CD4-positive, alpha-beta memory T cell (primary cell): ENCODE data around the gene IL1R2. TPM values are rescaled to one million over a fixed set of nuclear protein-coding genes. Genes with fewer than 3 reads are reported as not detected.

Experiments used
- CTCF ChIA-PET: fragments of 350-600 bp; sonication (Branson Sonifier 250); formaldehyde crosslinking; loops from one replicate; lab custom pipeline; 2021; ENCODE audit warnings: inconsistent platforms; ENCODE audit not compliant: partially characterized antibody; lab: Charles Lee
- POLR2A ChIA-PET: fragments of 350-600 bp; sonication (Branson Sonifier 250); formaldehyde crosslinking; loops from one replicate; lab custom pipeline; 2021; ENCODE audit not compliant: partially characterized antibody; lab: Charles Lee
- DNase-seq, 5 donors: peaks; one replicate each; pipeline versions ENCODE4 v3.0.0 to v3.0.0-alpha.2; 2020 to 2022; ENCODE audit warnings: mixed read lengths in 1 of 5
- H3K27ac ChIP-seq: one replicate; pipeline ENCODE4 v1.7.0; 2013; ENCODE audit warnings: low read depth, low read length
- H3K27me3 ChIP-seq: 2 replicates; pipeline ENCODE4 v1.7.0; 2013; ENCODE audit warnings: mild to moderate bottlenecking, low read length, moderate library complexity; ENCODE audit not compliant: insufficient read depth
- H3K36me3 ChIP-seq: 2 replicates; pipeline ENCODE4 v1.7.0; 2013; ENCODE audit warnings: mild to moderate bottlenecking, low read length, moderate library complexity; ENCODE audit not compliant: insufficient read depth
- H3K4me1 ChIP-seq: 2 replicates; pipeline ENCODE4 v1.7.0; 2013; ENCODE audit warnings: mild to moderate bottlenecking, low read length, moderate library complexity; ENCODE audit not compliant: insufficient read depth
- H3K4me3 ChIP-seq, 2 donors: one replicate each; pipeline ENCODE4 v1.7.0; 2013; ENCODE audit warnings: low read length in 2 of 2, mild to moderate bottlenecking in 1 of 2
- H3K9me3 ChIP-seq, 2 donors: one replicate each; pipeline ENCODE4 v1.7.0; 2013; ENCODE audit warnings: low read length in 2 of 2, control low read depth in 1 of 2; ENCODE audit not compliant: control insufficient read depth in 1 of 2
- H3K27ac Mint-ChIP-seq, 7 donors: one replicate each; pipeline ENCODE4 v1.8.0; 2020 to 2021; ENCODE audit warnings: mixed read lengths in 7 of 7, mild to moderate bottlenecking in 6 of 7, inconsistent platforms in 3 of 7, moderate library complexity in 3 of 7
- H3K27me3 Mint-ChIP-seq, 2 donors: one replicate each; pipeline ENCODE4 v1.8.0; 2020 to 2021; ENCODE audit warnings: mixed read lengths in 2 of 2
- H3K36me3 Mint-ChIP-seq, 2 donors: one replicate each; pipeline ENCODE4 v1.8.0; 2020 to 2021; ENCODE audit warnings: mixed read lengths in 2 of 2, inconsistent platforms in 1 of 2, mild to moderate bottlenecking in 1 of 2
- H3K4me1 Mint-ChIP-seq, 4 donors: one replicate each; pipeline ENCODE4 v1.8.0; 2020 to 2021; ENCODE audit warnings: mixed read lengths in 4 of 4, mild to moderate bottlenecking in 1 of 4
- H3K4me3 Mint-ChIP-seq, 8 donors: one replicate each; pipeline ENCODE4 v1.8.0; 2020 to 2021; ENCODE audit warnings: mixed read lengths in 8 of 8, mild to moderate bottlenecking in 7 of 8, moderate library complexity in 6 of 8, inconsistent platforms in 3 of 8
- H3K9me3 Mint-ChIP-seq, 8 donors: one replicate each; pipeline ENCODE4 v1.8.0; 2020 to 2021; ENCODE audit warnings: mixed read lengths in 8 of 8, mild to moderate bottlenecking in 5 of 8, inconsistent platforms in 3 of 8, moderate library complexity in 1 of 8
- intact Hi-C: fragments of 100-400 bp; cut with micrococcal nuclease; formaldehyde crosslinking; loops from one replicate; pipeline ENCODE4 v1.15.1; 2023
- polyA plus RNA-seq, 2 donors: library from polyadenylated mRNA; unstranded; fragments of 300-500 nt; fragmentation: Illumina TruSeq; gene quantifications; one replicate each; pipeline ENCODE4 v1.2.3, GENCODE V29; 2021
- total RNA-seq, 2 experiments: library from RNA; stranded (reverse); gene quantifications; one replicate each; pipeline ENCODE4 v1.2.3, GENCODE V29; 2021

The IL1R2 gene
- total and polyA plus RNA-seq, 4 experiments from 2014 or later: 0.61 to 2.1 TPM; not detected in 2

DNA sequence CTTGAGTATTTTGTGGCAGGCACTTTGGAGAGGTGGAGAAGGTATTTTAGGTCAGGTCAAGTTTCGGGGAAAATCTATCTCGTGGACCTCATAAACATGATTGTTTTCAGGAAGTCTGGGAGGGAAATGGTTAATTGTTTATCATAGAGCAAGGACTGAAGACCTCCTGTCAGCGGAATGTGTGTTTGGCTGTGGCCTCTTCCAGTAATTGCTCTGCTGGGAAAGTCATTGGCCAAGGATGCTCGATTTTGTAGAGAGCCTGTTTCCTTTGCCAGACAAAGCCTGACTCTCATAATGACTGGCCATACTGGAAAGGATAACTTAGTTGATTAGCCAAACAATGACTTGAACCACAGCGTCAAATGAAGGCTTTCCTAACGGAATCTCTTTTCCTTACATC, 30.0 kb downstream of the IL1R2 start:
- no peak overlapping the region for H3K4me3 ChIP-seq
- no peaks in the 10 kb centered on the region for H3K27me3 ChIP-seq
- Mint-ChIP-seq H3K36me3 (no peaks in the 10 kb centered on the region), H3K9me3 (no peaks in the 10 kb centered on the region), H3K27ac (peak overlapping the region in 1 of 7 donors; percentile 66), H3K4me1 (peaks cover 0 to 6% (median 3%) of the 10 kb centered on the region in 4 donors), H3K4me3 (no peak overlapping the region), H3K27me3 (no peaks in the 10 kb centered on the region)
- ChIA-PET POLR2A (no interaction called here), CTCF (interaction anchor here (0.7 to 9.0 kb wide), 6 partner anchors 145 to 433 kb away, joined by 5 to 318 read pairs (median 20); no protein-coding TSS in a partner anchor)
- intact Hi-C loops: loop anchor here (5.0 kb wide), 1 partner anchor 166 kb away; the partner anchor contains the start of gene IL1RL2
- H3K36me3 ChIP-seq: no peaks in the 10 kb centered on the region
- no peak for DNase-seq
- no peaks in the 10 kb centered on the region for H3K9me3 ChIP-seq
- no peak overlapping the region for H3K27ac ChIP-seq
- H3K4me1 ChIP-seq: no peaks in the 10 kb centered on the region

DNA sequence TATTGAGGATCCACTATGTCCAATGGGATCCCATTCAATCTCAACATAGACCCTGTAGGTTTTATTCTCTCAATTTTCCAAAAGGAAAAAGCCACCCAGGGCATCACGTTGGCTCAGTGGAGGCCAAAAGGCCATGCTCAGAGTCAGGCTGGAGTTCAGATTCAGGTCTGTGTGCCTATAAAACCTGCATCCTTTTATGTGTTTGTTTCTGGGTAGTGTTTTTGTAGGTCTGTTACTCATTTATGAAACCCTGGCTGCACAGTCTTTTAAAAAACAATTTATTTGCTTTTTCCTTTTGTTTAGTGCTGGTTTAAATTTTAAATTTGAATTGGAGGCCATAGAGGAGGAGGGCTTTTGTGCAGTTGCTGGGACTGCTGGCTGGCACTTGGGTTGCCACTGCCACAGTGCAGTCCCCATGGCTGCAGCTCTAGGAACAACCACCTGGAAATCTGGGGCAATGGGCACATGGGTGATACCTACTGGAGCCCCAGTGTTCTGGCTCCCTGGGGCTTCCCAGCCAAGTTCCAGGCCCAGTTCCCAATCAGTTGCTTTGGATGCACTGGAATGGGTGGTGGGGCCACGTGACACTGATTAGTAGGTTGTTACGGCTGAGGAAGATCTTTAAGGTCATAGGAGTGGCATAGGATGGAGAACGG, 31.3 kb downstream of the IL1R2 start:
- H3K9me3 ChIP-seq: no peaks in the 10 kb centered on the region
- H3K4me1 ChIP-seq: no peaks in the 10 kb centered on the region
- DNase-seq: no peak
- no peak overlapping the region for H3K4me3 Mint-ChIP-seq
- no peaks in the 10 kb centered on the region for H3K36me3 Mint-ChIP-seq
- no peaks in the 10 kb centered on the region for H3K36me3 ChIP-seq
- no peaks in the 10 kb centered on the region for H3K9me3 Mint-ChIP-seq
- H3K4me3 ChIP-seq: no peak overlapping the region
- peak overlapping the region in 1 of 7 donors; percentile 56 for H3K27ac Mint-ChIP-seq
- ChIA-PET CTCF (interaction anchor here (0.5 to 9.0 kb wide), 3 partner anchors 14 to 420 kb away, joined by 3 to 318 read pairs (median 3); no protein-coding TSS in a partner anchor), POLR2A (no interaction called here)
- H3K27ac ChIP-seq: no peak overlapping the region
- H3K27me3 ChIP-seq: no peaks in the 10 kb centered on the region
- intact Hi-C loops: loop anchor here (5.0 kb wide), 1 partner anchor 164 kb away; the partner anchor contains the start of gene IL1RL2
- H3K27me3 Mint-ChIP-seq: no peaks in the 10 kb centered on the region
- H3K4me1 Mint-ChIP-seq: peaks cover 2 to 6% (median 4%) of the 10 kb centered on the region in 4 donors

DNA sequence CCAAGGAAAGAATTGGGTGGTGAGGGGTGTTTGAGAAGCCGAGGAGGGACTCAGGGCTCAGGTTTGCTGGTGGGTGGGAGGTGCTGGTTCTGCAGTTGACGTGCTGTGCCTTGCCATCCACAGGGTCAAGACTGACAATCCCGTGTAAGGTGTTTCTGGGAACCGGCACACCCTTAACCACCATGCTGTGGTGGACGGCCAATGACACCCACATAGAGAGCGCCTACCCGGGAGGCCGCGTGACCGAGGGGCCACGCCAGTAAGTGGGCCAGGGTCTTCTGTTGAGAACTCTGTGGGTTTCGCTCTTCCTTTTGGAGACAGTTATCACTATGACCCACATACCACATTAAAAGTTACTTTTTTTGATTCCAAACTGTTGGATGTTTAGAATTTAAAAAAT, 32.6 kb downstream of the IL1R2 start:
- H3K4me3 Mint-ChIP-seq: no peak overlapping the region
- peaks cover 2 to 6% (median 5%) of the 10 kb centered on the region in 4 donors for H3K4me1 Mint-ChIP-seq
- no peaks in the 10 kb centered on the region for H3K9me3 Mint-ChIP-seq
- Histone ChIP-seq H3K9me3 (no peaks in the 10 kb centered on the region), H3K4me1 (no peaks in the 10 kb centered on the region), H3K27me3 (no peaks in the 10 kb centered on the region), H3K27ac (no peak overlapping the region), H3K36me3 (no peaks in the 10 kb centered on the region), H3K4me3 (no peak overlapping the region)
- no peaks in the 10 kb centered on the region for H3K27me3 Mint-ChIP-seq
- no peak for DNase-seq
- intact Hi-C loops: loop anchor here (5.0 kb wide), 1 partner anchor 163 kb away; the partner anchor contains the start of gene IL1RL2
- CTCF ChIA-PET: interaction anchor here (9.0 kb wide), 1 partner anchor 214 kb away, joined by 318 read pairs; no protein-coding TSS in a partner anchor
- H3K27ac Mint-ChIP-seq: no peak overlapping the region
- POLR2A ChIA-PET: no interaction called here
- no peaks in the 10 kb centered on the region for H3K36me3 Mint-ChIP-seq

DNA sequence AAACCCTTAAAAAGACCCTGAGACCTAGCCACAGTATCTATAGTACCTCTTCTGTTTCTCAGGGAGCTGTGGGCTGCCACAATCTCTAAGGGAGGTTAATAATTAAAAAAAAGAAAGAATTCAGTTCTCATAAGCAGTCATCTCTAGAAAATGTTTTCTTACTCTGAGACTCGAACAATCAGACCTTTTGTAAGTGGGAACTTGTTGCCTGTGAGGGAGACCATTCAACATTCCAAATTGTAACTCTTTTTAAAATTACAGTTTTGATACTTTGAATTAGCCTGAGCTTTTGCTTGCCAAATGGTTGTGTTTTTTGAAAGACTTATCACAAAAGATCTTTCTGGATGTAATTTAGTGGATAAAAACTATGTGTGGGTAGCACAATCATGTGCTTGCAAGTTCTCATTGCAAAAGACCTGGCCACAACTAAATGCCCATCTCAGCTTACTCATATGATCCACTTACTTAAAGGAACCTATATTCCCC, 33.3 kb downstream of the IL1R2 start:
- Histone ChIP-seq H3K27ac (no peak overlapping the region), H3K36me3 (no peaks in the 10 kb centered on the region), H3K4me3 (no peak overlapping the region), H3K9me3 (no peaks in the 10 kb centered on the region), H3K4me1 (no peaks in the 10 kb centered on the region), H3K27me3 (no peaks in the 10 kb centered on the region)
- H3K27me3 Mint-ChIP-seq: no peaks in the 10 kb centered on the region
- POLR2A ChIA-PET: no interaction called here
- H3K27ac Mint-ChIP-seq: no peak overlapping the region
- CTCF ChIA-PET: interaction anchor here (9.0 kb wide), 1 partner anchor 214 kb away, joined by 318 read pairs; no protein-coding TSS in a partner anchor
- H3K36me3 Mint-ChIP-seq: no peaks in the 10 kb centered on the region
- H3K4me3 Mint-ChIP-seq: no peak overlapping the region
- DNase-seq: no peak
- no peaks in the 10 kb centered on the region for H3K9me3 Mint-ChIP-seq
- peaks cover 3 to 6% (median 5%) of the 10 kb centered on the region in 4 donors for H3K4me1 Mint-ChIP-seq
- intact Hi-C loops: no loop called here

DNA sequence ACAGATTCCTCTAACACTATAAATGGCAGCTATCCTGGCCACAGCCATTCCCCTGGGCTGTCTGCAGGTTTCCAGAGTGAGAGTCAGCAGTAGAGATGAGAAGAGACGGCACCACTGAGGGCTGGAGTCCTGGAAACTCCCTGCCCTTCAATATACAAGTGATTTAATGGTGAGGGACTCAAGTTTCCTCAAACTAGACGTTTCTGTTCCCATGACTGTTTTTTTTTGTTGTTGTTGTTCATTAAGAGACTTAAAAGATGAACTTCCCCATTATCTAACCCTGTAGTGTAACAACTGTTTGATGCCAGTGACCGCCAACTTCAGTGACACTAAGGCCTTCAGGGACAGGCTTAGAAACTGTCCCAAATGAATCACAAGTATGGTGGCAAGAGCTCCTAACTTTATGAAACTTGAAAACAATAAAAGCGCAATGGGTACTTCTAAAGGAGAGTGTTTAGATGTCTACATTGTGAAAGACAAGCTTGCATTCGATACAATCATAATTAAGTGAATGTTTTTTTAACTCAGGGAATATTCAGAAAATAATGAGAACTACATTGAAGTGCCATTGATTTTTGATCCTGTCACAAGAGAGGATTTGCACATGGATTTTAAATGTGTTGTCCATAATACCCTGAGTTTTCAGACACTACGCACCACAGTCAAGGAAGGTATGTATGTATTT, 34.0 kb downstream of the IL1R2 start:
- H3K36me3 Mint-ChIP-seq: no peaks in the 10 kb centered on the region
- Histone ChIP-seq H3K4me3 (no peak overlapping the region), H3K36me3 (no peaks in the 10 kb centered on the region), H3K4me1 (no peaks in the 10 kb centered on the region), H3K27ac (no peak overlapping the region), H3K9me3 (no peaks in the 10 kb centered on the region), H3K27me3 (no peaks in the 10 kb centered on the region)
- H3K27me3 Mint-ChIP-seq: no peaks in the 10 kb centered on the region
- ChIA-PET CTCF (interaction anchor here (1.0 to 9.0 kb wide), 5 partner anchors 12 to 423 kb away, joined by 3 to 318 read pairs (median 3); no protein-coding TSS in a partner anchor), POLR2A (interaction anchor here (0.7 kb wide), 1 partner anchor 12 kb away, joined by 3 read pairs; no protein-coding TSS in a partner anchor)
- intact Hi-C loops: no loop called here
- no peak overlapping the region for H3K4me3 Mint-ChIP-seq
- no peaks in the 10 kb centered on the region for H3K9me3 Mint-ChIP-seq
- H3K27ac Mint-ChIP-seq: peak overlapping the region in 2 of 7 donors; percentile 0 to 11
- DNase-seq: no peak
- H3K4me1 Mint-ChIP-seq: peaks cover 1 to 5% (median 2%) of the 10 kb centered on the region in 4 donors

DNA sequence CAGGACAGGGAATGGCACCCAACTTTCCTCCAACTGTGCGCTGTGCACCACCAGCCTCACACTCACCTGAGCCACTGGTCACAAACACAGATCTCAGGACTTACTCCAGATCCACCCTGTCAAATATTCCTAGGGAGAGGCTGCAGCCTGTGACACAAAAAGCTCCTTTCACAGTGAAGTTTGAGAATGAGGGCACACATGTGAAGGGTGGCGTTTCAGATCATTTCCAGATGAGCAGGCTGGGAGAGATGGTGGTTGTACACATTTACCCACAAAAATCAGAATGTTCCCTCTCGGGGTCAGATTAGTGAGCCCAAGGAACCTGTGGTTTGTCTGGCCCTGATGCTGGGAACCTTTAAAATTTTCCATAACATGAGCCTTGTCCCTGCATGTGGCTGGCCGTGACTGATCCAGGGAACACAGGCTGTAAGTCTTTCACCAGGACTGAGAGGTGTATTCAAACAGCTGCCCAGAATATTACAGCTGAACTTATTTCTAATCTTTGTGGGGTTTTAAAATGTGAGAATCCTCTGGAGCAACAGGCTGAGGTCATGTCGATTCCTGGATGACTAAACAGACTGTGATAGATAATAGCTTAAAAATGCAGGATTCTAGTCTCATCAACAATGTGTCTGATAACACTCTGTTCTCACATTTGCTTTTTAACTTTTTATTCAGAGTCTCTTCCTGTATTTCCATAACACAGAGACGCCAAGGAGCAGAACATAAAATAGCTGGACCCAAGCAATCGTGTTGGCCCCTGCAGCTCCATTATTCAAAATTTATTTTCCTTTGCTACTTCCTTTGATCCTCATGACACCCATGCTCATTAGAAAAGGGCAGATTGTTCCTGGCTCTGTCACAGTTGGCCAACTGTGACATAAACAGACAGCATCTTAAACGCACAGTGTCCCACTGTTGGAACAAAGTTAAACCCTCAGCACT, 35.5 kb downstream of the IL1R2 start:
- ChIA-PET CTCF (interaction anchor here (1.1 to 9.0 kb wide), 5 partner anchors 8 to 226 kb away, joined by 3 to 318 read pairs (median 3); no protein-coding TSS in a partner anchor), POLR2A (no interaction called here)
- Histone ChIP-seq H3K9me3 (no peaks in the 10 kb centered on the region), H3K27me3 (no peaks in the 10 kb centered on the region), H3K4me1 (no peaks in the 10 kb centered on the region), H3K27ac (no peak overlapping the region), H3K36me3 (no peaks in the 10 kb centered on the region), H3K4me3 (no peak overlapping the region)
- H3K36me3 Mint-ChIP-seq: no peaks in the 10 kb centered on the region
- no peak for DNase-seq
- H3K4me3 Mint-ChIP-seq: no peak overlapping the region
- peak overlapping the region in 2 of 7 donors; percentile 21 to 28 for H3K27ac Mint-ChIP-seq
- H3K27me3 Mint-ChIP-seq: no peaks in the 10 kb centered on the region
- peaks cover 1 to 7% (median 3%) of the 10 kb centered on the region in 4 donors for H3K4me1 Mint-ChIP-seq
- no peaks in the 10 kb centered on the region for H3K9me3 Mint-ChIP-seq
- intact Hi-C loops: no loop called here
